GM10847 (cell line): ENCODE results near the gene ELAVL3.

Source experiments
- POLR2A ChIP-seq: IDR thresholded peaks from 2 replicates; pipeline ENCODE4 v1.6.1; 2011; ENCODE audit not compliant: insufficient read length; ENCODE audit errors: extremely low read depth

ELAVL3 gene

GRCh38 chr19:11480715-11481533, at the start of gene ELAVL3:
Gene ELAVL3, minus strand, starts transcription at chr19:11481046. Its CDS starts 438 bp downstream, at chr19:11480608.
- no peak for TF ChIP-seq POLR2A

GRCh38 chr19:11530432-11530831, 49.6 kb upstream of the ELAVL3 start:
- no peak for TF ChIP-seq POLR2A

GRCh38 chr19:11528551-11529341, 47.9 kb upstream of the ELAVL3 start, which contains the start of gene ECSIT:
Gene ECSIT, minus strand, starts transcription at chr19:11529134. Its CDS starts 9,964 bp downstream, at chr19:11519170.
- TF ChIP-seq POLR2A = peak; percentile 41

GRCh38 chr19:11519138-11519537, 38.3 kb upstream of the ELAVL3 start:
- TF ChIP-seq POLR2A = no peak

- no peak for TF ChIP-seq POLR2A
These were observed 33.1 kb upstream of the ELAVL3 start for GRCh38 chr19:11513946-11514345.

- TF ChIP-seq POLR2A = no peak
These were observed 29.6 kb upstream of the ELAVL3 start for GRCh38 chr19:11510444-11510843.

GRCh38 chr19:11507370-11508078, 26.7 kb upstream of the ELAVL3 start:
- no peak for TF ChIP-seq POLR2A

GRCh38 chr19:11506967-11507366, 26.1 kb upstream of the ELAVL3 start:
- no peak for TF ChIP-seq POLR2A

- no peak for TF ChIP-seq POLR2A
These were observed 25.3 kb upstream of the ELAVL3 start for GRCh38 chr19:11506101-11506555.

- no peak for TF ChIP-seq POLR2A
These were observed 24.8 kb upstream of the ELAVL3 start, which contains the start of gene ZNF653 for GRCh38 chr19:11505504-11506100. Gene ZNF653, minus strand, starts transcription at chr19:11505839. Its CDS starts 53 bp downstream, at chr19:11505786.

- no peak for TF ChIP-seq POLR2A
These were observed 24.2 kb upstream of the ELAVL3 start for GRCh38 chr19:11505032-11505503.

- TF ChIP-seq POLR2A = no peak
These were observed 23.7 kb upstream of the ELAVL3 start for GRCh38 chr19:11504502-11505031.

GRCh38 chr19:11499890-11500420, 19.1 kb upstream of the ELAVL3 start:
- TF ChIP-seq POLR2A = no peak

- TF ChIP-seq POLR2A = no peak
These were observed 18.4 kb upstream of the ELAVL3 start for GRCh38 chr19:11499220-11499726.
